NCI-H1105 treated with DMSO at 0.1 percent for 48 hours (cell line): ENCODE data around the gene DCTN4.
A peak's percentile ranks its signal among the peaks of the same experiment; 100 is the strongest.
"Not testable (repeated sequence)": the region's sequence is repeated elsewhere in the genome, so short reads cannot be mapped to it uniquely, and the experiment has no call there.

Source experiments
- DNase-seq: peaks from one replicate; lab custom pipeline; 2025; lab: John Stamatoyannopoulos, UW

DCTN4 gene

DNA sequence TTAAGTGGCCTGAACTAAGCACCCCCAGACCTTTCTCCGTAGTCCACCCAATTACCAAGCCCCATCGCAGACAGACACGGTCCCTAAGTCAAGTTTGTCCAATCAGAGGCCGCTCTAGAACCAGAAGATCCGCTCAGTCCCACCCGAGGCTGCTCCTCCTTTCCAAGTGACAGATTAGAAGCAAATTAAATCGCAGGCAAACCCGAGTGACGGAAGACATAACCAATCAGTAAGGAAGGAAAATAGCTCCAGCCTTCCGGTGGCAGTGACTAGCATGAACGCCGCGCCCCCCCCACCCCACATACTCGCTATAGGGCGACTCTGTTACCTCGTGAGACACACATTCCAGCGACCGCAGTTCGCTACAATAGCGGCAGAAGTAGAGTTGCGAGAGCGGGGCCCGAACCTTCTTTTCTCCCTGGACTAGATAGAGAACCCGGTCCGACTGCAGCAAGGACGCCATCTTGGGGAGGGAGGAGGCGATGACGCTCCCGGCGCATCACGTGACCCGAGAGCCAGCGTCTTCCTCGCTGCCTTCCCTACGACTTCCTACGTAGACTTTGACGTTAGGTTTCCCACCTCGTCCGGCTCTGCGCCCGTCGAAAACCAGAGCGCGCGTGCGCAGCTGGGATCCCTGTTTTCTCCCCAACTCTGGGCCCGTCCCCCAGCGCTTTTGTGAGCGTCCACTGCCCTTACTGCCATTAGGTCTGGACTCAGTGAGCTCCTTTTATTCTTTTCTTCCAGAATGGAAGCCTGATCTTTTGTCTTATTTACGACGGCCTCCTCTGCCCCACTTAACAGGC lies at the start of gene DCTN4:
Gene DCTN4 (minus strand): TSS at position 487 of the 803 bp plus-strand sequence. CDS start 24 bp downstream, at position 463.
- peak; percentile 93 for DNase-seq

DNA sequence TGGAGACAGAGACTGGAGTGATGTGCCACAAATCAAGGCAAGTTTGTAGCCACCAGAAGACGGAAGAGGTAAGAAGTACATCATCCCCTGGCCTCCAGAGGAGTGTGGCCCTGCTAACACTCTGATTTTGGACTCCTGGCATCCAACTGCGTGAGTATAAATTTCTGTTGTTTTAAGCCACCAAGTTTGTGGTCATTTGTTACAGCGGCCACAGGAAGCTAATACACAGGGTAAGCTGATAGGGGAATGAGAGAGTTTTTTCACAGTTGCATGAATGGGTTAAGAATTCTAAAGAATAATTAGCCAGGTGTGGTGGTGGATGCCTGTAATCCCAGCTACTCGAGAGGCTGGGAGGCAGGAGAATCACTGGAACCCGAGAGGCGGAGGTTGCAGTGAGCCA lies 45.6 kb upstream of the DCTN4 start:
- no peak for DNase-seq

DNA sequence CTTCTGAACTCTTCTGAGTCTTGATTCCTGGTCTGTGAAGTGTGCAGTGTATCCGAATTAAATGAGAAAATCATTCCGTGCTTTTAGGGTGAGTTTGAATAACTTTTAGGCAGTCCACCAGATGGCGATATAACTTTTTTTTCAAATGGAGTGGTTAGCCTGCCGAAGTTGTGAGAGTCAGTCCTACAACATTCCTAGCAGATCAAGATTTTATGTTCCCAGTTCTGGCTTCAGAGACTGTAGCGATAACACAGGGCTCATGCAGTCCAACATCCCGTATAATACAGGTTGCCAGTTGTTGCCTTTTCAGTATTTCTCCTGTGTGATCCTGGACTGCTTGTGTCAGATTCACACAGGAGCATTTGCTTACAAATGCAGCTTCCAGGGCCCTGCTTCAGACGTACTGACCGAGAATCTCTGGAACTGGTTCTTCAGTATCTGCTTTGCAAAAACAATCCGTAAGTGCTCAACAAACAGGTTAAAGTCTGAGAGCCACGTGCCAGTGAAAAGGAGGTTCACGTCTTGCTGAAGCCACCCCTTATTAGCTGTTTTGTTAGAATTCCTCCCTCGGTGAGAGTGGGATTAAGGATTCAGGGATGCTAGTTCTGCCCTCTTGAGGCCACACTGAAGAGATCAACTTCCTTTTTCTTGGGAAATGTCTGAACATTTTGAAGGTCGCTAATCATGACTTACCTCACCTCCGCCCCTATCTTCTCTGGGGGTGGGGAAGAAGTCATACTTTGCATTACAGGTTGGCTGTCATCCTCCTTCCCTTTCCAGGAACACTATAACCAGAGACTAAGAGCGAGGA lies 42.5 kb upstream of the DCTN4 start:
- DNase-seq: peak; percentile 14

DNA sequence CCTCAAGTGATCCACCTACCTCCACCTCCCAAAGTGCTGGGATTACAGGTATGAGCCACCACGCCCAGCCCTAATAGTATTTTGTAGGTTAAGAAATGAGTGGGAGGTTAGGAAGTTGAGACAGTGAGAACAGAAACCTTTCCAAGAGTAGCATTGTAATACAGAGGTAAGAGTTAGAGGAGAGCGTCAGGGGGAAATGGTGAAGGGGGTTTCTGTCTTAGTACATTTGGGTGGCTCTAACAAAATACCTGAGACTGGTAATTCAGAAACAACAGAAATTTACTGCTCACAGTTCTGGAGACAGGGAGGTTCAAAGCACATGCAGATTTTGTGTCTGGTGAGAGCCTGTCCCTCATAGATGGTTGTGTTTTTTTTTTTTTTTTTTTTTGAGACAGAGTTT lies 38.6 kb upstream of the DCTN4 start:
- no peak for DNase-seq

DNA sequence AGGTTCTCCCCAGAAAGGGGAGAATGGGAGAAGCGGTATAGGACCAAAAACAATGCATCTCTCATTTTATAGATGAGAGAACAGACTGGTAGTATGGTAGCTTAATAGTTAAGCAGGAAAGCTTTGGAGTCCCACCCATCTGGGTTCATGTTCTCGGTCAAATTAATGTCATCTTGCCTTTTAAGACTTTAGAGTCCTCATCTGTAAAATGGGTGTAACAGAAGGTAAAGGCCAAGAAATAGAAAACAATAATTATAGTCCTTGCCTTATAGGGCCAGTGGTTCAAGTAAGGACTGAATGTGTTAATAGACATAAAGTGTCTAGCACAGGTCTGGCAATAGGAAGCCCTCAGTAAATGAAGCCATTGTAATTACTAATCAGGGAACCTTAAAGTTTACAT lies 36.1 kb upstream of the DCTN4 start:
- no peak for DNase-seq

DNA sequence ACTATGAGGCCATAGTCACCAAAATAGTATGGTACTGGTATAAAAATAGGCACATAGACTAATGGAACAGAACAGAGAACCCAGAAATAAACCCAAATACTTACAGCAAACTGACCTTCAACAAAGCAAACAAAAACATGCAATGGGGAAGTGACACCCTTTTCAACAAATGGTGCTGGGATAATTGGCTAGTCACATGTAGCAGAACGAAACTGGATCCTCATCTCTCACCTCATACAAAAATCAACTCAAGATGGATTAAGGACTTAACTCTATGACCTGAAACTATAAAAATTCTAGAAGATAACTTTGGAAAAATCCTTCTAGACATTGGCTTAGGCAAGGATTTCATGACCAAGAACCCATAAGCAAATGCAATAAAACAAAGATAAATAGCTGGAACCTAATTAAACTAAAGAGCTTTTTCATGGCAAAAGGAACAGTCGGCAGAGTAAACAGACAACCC lies 34.6 kb upstream of the DCTN4 start:
- not testable (repeated sequence) for DNase-seq

DNA sequence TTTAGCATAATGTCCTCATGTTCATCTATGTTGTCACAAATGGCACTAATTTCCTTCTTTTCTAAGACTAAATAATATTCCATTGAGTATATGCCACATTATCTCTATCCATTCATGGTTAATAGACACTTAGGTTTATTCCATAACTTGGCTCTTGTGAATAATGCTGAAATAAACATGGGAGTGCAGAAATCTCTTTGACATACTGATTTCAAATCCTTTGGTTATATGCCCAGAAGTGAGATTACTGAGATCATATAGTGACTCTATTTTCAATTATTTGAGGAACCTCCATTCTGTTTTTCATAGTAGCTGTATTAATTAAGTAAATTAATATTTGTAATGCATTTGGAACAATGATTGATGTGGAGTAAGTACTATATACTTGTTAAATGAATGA lies 32.7 kb upstream of the DCTN4 start:
- no peak for DNase-seq

DNA sequence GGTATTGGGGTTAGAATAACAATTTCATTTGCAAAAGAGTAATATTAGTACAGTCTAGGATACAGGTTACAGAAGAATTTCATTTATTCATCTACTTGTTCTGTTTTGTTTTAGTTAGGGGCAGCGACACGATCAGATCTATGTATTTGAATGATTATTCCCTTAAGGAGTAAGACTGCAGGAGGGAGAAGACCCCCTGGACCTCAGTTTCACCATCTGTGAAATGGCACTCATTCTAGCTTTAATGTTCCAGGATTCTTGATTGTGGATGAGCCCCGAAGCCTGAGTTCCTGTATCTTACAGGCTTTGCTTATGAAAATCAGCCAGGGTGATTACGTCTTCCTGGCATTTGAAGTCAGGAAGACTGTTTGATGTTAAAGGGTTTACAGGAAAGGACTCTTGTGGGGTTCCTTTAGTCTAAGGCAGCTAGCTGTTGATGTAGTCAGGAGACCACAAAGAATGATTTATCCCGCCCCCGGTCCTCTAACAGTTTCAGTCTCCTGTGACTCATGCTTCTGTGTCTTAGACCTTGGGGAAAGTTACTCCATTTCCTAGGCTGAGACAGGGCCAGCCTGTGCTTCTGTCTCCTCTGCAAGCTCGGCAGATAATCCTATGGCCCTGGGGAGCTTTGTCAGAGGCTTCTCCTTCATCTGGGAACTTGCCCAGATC lies 31.3 kb upstream of the DCTN4 start:
- no peak for DNase-seq

DNA sequence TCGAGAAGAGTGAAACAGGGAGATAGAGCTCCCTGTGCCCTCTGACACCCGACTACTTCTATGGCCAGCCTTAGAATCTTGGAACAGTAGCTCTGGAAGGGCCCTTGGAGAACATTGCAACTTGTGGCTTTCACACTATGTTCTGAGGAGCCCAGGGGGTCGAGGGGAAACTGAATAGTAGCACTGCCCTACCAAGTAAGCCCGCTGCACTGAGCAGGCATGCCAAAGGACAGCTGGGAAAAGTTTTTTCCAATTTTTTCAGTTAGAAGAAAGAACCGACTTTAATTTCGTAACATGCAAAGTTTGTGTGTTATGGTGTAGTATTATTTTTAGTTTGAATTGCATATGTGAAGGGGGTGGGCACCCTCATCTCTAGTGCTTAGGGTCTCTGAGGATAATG lies 30.6 kb upstream of the DCTN4 start:
- no peak for DNase-seq

DNA sequence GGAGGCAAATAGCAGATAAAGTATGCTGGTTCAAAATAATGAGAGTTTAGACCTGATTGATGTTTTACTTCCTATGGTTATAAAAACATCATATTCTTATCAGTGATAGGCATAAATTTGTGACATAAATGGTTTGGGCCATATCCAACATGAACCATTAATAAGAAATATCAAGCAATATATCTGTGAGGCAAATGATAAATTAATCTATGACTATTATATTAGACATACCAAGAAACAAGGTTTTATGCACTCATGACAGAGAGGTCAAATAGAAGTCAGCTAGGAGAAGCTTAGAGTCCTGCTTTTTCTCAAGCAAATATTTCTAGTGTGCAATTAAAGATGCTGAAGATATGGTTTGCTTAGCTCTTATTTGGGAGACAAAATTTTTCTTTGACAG lies 30.2 kb upstream of the DCTN4 start:
- DNase-seq: no peak

DNA sequence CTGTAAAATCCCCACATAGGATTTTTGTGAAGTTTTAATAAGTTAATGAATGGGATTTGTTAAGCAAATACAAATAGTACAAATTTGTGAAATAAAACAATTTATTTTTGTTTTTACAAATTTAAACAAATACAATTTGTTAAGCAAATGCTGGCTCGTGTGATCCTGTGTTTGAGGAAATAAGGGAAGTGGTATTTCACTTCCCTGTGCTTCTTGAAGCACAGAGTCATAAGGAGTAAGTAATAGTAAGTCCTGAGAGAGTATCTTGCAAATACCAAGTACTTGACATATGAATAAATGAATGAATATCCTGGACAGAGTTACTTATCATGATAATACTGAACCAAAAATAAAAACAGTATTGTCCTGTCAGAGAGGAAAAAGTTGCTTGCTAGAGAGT lies 28.8 kb upstream of the DCTN4 start:
- DNase-seq: no peak

DNA sequence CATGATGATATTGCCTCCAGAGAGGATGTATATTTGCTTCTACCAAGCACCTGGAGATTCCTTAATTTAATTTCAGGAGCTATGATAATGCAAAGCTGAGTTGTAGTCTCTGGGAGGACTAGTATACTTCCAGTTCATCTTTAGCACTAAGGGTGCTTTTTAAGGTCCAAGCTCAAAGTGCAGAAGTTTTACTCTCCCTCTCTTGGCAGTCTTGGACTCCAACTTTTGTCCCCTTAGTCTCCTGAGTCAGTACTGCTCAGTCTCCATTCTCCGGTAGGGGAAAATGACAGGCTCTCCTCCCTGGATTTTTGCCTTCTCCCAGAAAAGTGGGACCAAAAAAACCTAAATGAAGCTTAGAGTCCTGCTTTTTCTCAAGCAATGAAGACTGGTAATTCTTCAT lies 28.1 kb upstream of the DCTN4 start:
- no peak for DNase-seq

DNA sequence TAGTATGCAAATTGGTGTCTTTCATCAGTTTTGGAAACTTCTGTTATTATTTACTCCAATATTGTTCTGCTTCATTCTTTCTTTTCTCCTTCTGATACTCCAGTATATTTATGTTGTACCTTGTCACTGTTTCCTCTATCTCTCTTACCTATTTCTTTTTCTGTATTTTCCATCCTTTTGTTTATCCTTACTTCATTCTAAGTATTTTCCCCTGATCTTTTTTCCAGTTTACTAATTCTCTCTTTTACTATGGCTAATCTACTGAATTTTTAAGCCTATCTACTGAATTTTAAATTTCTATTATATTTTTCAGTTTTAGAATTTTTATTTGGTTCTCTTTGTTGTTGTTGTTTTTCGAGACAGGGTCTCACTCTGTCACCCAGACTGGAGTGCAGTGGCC lies 27.1 kb upstream of the DCTN4 start:
- no peak for DNase-seq

DNA sequence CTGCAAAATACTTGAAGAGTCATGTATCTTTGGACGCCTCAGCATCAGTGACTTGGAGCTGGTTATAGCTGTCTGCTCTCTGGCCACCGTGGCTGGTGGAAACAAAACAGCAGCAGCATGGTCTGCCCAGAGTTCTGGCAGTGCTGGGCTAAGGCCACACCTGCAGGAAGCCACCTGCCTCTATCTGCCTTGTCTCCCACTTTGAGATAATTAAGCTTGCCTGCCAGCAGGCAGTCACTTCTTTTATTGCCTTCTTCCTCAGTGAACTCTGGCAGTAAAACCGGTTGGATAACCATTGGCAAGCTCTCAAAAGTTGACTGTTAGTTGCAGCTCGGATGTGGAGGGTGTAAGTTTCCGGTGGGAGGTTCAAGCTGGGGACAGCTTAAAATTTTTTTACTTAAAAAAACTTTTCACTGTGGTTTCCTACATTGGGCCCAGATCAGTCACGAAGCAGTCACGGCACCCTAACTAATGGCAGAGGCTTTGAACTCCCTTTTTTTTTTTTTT lies 24.7 kb upstream of the DCTN4 start:
- peak; percentile 88 for DNase-seq

DNA sequence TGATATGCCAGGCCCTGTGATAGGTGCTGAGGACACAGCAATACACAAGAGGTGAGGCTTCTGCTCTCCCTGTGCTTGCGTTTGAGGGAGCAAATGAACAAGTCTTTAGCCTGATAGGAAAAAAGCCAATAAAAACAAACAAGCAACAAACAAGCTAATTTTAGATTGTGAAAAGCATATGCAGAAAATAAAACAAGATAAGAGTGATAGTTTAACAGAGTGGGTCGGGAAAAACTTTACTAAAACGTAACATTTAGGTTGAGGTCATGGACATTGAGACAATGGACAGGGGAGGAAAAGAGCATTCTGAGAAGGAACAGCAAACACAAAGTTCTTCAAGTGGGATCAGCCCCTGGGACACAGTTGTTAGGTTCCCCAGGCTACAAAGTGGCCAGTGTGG lies 24.0 kb upstream of the DCTN4 start:
- no peak for DNase-seq

DNA sequence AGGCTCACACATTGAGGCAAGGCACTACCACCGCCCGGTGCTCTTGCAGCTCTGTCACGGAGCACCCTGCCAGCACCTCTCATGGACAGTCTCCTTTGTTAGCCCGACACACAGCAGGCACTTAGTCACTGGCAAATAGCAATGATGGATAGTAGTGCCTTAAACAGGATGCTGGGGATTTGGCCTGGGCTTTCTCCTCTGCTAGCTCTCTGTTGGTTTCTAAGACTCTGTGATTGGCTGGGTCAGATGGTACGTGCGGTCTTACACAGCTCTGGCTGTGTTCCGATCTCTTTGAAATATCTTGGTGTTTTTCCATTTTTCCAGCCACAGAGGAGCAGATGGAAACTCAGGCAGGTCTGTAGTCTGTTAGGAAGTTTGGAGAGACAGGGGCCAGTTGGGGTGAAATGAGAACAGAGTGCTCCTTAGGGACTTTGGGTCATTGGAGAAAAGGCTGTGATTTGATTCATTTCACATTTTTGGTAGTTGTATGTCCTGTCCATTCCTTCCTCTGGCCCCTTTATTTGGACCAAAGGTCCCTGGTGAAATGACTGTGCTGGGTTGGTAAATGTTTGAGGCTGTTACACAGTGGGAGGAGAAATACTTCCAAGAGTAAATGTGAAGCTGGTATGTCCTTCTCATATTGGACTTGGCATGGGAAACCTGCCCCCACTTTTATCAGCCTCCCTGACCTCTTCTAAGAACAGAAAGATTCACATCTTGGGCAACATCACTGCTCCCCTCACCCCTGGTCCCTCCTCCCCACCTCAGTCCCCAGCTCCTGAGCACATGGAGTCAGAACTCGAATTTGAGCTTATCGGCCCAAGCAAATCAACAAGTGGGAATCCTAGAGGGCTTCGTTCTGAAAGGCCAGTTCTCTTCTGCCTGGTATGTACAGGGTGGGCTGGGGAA lies 23.1 kb upstream of the DCTN4 start:
- DNase-seq: no peak

DNA sequence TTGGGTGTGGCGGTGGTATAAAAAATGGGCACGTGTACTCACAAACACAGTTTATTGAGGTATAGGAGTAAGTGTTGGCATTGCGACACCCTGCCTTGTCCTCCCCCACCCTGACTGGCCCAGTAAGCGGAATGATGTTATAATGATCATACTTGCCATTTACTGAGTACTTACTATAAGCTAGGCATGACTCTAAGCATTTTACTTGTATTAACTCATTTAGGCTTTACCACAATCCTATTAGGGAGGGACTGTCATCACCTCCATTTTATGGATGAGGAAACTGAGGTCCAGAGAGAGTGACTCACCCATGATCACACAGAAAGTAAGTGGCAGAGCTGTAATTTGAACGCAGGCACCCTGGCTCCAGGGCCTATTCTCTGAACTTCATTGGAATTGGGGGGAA lies 22.0 kb upstream of the DCTN4 start:
- DNase-seq: no peak

DNA sequence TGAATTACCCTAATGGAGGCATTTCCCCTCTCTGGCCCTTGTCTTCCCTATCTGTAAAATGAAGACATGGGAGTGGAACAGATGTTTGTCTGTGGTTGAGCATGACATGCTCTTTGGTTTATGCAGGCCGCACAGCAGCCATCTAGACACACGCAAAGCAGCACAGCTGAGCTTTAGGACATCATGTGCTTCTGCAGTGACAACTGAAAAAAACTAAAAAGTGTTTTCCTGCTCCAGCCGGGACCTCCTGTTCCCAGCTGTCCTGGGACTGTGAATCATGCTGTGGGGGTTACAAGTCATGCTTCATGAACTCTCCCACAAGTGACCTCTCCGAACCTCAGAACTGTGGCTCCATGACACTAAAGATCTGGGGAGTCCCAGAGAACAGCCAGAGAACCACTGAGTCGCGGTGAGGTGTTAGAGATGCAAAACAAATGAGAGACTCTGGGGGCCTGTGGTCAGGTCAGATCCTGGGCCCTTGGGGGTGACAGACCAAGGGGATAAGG lies 21.4 kb upstream of the DCTN4 start:
- DNase-seq: no peak

DNA sequence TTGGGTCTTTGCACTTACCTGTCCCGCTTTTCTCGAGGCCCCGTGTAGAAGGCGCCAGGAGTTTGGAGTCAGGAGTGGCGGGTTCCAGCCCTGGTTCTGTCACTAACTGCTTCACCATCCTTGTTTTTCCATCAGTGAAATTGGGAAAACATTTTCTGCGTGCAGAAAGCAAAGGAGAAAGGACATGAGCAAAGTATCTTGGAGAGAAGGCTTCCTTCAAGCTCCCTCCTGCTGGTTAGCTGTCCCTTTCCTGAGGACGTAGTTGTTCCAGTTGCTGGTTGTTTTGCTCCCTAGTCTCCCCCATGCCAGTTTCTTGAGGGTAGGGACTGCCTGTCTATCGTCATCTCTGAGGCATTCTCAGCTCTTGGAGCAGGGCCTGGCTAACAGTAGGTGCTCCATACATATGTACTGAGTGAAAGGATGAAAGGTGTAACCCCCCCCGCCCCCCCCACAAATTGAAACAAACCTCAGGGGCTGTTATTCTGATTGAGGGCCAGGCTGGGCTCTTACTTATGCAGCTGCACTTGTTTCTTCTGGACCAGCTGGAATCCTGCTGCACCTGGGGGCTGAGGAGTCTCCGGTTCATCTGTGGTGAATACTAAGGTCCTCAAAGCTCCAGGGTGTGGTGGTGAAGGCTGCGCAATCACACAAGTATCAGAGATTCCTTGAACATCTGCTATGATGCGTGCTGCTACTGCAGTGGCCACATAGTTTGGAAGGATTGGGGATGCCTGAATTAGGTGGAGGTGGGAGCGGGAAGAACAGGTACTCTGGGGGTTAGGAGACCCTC lies 20.8 kb upstream of the DCTN4 start:
- DNase-seq: no peak
